ENCODE results near the gene USP5.

GRCh38 chr12:6839482-6840201, 12.3 kb upstream of the USP5 start:
- TF ChIP-seq CTCF (IDR thresholded peaks at IDR 0.05; ENCODE audit: insufficient read depth, low read depth, low read length): no peak
- TF ChIP-seq EZH2 (IDR thresholded peaks at IDR 0.05; ENCODE audit: insufficient read depth, low read length): no peak

Measured in astrocyte (in vitro differentiated cells and primary cell).